Activated CD8-positive, alpha-beta memory T cell treated with anti-CD3 and anti-CD28 coated beads for 1 hour (primary cell): Measurements from ENCODE around the gene ACP7.
"Not testable (repeated sequence)": the region's sequence is repeated elsewhere in the genome, so short reads cannot be mapped to it uniquely, and the experiment has no call there.

Experiments used
- DNase-seq, 2 donors: peaks; one replicate each; pipeline ENCODE4 v3.0.0-alpha.2; 2020; ENCODE audit warnings: low read depth in 1 of 2; ENCODE audit errors: extremely low read depth in 1 of 2

The ACP7 gene

DNA sequence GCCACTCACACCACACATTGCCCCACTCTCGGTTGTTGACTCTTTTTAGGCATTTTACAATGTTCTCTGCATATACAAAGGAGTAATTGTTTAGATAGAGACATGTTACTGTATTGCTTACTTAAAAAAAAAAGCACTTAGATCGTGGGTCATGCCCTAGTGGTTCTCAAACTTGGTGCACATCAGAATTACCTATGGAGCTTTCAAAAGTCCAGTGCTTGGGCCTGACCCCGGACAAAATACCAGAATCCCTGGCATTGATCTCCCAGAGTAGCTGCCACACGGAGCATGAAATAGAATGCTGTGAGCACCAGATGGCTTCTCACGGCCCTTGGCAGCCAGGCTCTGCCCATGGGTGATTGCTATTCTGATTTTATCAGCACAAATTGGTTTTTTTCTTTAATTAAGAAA, 20.0 kb downstream of the ACP7 start:
- no peak for DNase-seq

DNA sequence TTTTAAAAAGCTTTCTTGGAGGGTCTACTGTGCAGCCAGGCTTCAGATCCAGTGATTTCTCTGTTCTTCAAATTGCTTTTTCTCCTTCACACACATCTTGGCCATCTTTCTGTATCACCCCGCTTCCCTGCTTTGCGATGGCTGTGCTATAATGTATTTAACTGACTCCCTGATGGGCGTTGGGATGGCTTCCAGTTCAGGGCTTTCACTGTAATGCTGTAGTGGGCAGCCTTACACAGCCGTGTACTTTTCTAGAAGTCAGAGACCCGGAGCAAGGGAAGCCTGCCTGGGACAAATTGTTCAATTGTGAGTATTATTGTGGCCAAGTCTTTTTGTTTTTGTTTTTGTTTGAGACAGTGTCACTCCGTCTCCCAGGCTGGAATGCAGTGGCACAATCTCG, 22.0 kb downstream of the ACP7 start:
- DNase-seq = no peak

DNA sequence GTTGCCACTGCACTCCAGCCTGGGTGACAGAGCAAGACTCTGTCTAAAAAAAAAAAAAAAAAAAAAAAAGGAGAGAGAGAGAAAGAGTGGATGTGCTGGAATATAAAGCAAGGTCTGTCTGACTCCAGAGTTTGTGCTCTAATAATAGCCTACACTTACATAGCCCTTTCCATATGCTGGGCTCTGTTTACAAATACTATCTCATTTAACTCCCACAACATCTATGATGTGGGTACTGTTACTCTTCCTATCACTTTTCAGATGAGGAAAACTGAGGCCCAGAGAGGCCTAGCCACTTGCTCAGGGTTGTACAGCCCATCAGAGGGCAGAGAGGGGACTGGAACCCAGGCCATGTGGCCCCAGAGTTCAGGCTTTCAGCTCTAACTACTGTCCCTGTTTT, 25.5 kb downstream of the ACP7 start:
- no peak for DNase-seq

DNA sequence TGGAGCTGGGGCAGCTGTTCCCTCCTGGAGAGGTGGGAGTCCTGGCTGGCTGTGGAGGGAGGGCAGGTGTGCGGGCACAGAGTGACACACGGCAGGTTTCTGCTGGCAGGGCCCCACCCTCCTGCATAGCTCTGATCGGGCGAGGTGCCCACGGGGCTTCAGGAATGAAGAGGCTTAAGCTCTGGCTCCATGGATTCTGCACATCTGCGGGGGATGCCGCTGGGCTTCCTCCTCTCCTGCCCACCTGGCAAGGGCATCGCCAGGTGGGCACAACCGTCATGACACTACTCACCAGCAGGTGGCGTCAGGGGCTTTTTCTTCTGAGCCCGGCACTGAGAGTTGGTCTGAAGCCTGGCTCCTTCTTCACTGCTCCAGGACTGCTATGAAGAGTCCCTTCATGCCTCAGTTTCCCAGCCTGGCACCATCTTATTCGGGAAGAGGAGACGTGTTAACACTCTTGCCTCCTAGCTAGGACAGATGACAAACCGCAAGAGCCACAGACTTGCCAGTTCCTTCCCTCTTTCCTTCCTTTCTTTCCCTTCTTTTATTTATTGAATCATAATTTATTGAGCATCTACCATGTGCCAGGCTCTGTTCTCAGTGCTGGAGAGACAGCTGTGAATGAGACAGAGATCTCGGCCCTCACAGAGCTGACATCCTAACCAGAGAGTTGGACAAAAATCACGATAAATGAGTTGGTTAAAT, 26.2 kb downstream of the ACP7 start:
- DNase-seq = peak; percentile 32 to 67

DNA sequence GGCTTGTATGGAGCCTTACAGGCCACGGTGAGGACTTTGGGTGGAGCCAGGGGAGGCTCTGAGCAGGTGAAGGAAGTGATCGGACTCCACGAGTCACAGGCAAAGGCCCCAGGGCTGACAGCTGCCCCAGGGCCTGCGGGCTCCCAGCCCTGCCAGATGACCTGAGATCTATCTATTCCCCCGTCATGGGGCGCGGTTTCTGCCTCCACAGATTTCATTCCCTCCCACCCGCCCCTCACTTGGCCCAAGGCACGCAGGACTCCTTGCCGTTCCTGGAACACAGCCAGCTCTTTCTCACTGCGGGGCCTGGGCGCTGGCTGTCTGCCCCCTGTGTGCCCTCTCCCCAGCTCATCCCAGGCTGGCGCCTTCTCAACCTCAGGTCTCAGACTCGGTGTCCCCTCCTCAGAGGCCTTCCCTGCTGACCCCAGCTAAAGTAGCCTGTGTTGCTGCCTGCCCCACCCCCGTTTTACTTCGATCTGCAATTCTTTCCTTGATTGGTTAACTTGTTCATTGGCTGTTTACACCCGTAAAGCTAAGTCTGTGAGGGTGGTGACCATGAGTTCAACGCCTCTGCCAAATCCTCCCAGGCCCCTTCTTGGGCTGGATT, 27.5 kb downstream of the ACP7 start:
- no peak for DNase-seq

DNA sequence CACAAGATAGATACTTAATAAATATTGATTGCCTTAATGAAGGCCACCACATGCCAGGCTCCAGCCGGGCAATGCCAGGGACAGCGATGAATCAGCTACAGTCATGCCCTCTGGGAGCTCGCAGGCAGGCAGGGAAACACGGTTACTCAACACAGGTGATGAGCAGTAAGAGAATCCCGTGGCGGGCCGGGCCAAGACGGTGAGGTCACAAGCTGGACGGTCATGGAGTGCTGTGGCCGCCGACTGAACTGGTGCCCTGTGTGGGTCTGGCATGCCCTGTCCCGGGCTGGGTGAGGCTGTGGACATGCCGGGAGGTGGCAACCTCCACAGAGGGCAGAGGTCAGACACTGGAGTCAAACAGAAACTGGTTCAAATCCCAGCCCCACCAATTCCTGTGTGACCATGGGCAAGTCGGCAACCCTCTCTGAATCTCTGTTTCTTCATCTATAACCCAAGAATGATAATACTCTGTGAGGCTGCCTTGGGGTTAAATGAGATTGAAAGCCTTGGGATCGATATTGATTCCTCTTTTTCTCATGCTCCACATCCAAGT, 28.2 kb downstream of the ACP7 start:
- DNase-seq = no peak

DNA sequence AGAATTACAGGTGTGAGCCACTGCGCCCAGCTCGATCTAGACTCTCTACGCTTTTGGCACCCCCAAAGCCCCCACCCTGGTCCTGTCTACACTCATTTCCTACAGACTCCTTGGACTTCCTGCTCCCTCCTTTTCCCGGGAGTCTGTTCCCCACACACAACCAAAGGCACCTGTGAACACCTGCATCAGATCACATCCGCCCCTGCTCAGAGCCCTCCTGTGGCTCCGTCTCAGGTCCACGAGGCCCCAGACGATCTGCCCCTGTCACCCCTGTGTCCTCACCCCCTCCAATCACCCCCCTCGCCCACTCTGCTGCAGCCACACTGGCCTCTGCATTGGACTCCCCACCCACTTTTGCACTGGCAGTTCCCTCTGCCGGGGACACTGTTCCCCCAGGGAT, 29.0 kb downstream of the ACP7 start:
- no peak for DNase-seq

DNA sequence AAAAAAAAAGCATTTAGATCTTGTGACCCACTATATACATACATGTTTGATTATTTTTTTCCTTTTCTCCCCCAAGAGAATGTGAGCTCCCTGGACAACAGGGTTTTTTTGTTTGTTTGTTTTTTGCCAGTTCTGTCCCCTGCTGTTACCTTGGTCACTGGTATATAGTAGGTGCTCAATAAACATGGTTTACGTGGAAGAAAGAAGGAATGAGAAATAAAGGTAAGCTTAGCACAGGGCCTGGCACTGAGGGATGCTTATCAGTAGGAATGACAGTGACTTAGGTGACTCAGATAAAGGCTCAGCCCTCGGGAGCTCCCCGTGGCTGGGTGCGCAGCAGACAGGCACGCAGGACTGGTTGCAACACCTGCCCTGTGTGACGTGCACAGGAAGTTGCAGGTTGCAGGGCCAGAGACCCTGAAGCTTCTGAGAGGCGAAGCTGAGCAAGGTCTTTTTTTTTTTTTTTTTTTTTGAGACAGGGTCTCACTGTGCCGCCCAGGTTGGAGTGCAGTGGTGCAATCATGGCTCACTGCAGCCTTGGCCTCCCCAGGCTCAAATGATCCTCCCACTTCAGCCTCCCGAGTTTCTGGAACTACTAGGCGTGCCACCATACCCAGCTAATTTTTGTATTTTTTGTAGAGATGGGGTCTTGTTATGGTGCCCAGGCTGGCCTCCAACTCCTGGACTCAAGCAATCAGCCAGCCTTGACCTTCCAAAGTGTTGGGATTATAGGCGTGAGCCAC, 31.1 kb downstream of the ACP7 start:
- DNase-seq = no peak

DNA sequence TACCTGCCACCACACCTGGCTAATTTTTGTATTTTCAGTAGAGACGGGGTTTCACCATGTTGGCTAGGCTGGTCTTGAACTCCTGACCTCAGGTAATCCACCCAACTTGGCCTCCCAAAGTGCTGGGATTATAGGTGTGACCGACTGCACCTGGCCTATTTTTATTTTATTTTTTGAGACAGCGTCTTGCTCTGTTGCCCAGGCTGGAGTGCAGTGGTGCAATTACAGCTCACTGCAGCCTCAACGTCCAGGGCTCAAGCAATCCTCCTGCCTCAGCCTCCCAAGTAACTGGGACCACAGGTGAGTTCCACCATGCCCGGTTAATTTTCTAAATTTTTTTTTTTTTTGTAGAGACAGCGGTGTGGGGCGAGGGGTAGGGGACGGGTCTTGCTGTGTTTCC, 32.9 kb downstream of the ACP7 start:
- DNase-seq = not testable (repeated sequence)

DNA sequence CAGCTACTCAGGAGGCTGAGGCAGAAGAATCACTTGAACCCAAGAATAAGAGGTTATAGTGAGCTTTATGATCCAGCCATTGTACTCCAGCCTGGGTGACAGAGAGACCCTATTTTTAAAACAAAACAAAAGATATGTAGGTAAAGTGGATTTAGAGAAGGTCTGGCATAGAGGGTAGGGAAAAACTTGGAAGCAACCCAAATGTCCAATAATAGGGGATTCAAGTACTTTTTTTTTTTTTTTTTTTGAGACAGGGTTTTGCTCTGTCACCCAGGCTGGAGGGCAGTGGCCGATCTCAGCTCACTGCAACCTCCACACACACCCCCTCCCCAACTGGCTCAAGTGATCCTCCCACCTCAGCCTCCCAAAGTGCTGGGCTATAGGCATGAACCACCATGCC, 35.7 kb downstream of the ACP7 start:
- DNase-seq = no peak

DNA sequence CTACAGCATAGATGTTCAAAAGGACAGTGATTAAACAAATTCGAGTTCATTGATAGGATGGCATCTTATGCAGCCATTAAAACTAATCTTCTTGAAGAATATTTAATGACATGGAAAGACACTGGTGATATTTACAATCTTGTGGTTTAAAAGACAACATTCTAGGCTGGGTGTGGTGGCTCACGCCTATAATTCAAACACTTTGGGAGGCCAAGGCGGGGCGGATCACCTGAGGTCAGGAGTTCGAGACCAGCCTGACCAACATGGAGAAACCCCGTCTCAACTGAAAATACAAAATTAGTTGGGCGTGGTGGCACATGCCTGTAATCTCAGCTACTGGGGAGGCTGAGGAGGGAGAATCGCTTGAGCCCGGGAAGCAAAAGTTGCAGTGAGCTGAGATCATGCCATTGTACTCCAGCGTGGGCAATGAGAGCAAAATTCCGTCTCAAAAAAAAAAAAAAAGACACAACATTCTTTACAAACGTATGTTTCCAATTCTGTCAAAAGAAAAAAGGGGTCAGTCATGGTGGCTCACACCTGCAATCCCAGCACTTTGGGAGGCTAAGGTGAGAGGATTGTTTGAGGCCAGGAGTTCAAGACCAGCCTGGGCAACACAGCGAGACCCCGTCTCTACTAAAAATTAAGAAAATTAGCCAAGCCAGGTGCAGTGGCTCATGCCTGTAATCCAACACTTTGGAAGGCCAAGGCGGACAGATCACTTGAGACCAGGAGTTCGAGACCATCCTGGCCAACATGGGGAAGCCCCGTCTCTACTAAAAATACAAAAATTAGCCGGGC, 39.0 kb downstream of the ACP7 start:
- DNase-seq = no peak

DNA sequence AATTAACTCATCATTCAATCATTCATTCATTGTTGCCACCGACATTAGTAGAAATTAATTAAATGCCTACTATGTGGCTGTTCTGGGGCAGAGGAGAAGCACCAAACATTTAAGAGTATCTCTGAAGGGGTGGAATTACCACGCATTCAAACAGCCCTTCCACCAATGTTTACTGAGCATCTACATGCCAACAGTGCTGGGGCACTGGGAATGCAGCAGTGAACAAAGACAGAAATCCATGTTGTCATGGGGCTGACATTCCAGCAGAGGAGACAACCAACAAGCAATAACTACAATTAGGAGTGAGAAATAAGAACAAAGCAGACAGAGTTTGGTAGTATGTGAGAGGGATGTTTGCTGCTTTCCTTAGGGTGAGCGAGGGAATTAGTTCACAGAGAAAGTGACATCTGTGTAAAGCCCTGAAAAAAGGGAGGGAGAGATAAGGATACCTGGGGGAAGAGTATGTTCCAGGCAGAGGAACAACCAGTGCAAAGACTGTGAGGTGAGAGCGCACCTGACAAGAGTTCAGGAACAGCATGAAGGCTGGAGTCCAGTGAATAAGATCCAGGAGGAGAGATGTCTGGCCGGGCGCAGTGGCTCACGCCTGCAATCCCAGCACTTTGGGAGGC, 40.1 kb downstream of the ACP7 start:
- DNase-seq = no peak

DNA sequence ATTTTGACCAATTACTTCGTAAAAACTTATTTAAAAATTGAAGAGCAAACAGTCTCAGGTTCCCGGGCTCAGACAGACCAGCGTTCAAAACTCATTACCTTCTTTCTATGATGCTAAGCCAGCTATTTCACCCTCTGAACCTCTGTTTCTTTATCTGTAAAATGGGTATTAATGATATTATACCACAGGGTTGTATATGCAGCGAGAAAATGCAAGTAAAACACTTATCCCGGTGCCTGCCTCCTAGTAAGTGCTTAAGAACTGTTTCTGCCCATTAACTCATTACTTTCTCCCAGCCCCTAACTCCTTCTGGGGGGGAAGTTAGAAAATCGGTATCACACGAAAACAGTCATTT, 41.0 kb downstream of the ACP7 start:
- no peak for DNase-seq

DNA sequence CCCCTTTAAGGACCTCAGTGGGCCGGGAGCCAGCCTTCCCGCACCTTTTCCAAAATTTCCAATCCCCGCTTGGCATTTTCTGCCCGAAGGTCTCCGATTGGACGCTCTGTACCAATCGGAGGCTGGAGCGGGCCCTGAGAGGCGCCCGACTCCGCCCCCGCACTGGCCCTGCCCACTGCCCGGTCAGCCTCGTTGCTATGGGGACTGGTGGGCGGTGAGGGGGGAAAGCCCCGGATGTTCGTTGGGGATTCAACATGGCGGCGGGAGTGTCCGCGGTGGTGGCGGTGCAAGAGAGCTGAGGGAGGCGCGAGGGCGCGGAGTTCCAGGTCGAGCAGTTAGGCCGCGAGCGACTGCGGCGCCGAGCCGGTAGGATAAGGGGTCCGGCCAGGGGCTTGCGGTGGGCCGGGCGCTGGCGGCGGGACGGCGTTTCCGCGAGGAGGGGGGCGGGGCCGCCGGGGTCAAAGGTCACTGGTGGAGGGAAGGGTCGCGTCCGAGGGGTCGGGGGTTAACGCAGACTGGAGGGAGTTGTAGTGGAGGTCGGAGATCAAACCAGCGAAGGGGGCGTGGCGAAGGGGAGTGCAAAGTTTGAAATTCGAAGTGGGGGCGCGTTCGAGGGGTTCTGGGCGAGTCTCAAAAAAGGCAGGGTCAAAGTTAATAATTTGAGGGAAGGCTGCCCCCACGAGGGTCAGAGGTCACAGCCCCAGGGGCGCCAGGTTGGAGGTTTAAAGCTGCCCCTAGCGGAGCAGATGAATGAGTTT, 41.6 kb downstream of the ACP7 start, which contains the start of gene PAK4:
TSS of gene PAK4 (plus strand) at position 233 of the 758 bp plus-strand sequence. CDS start 43,768 bp downstream, outside the sequence.
- DNase-seq = peak; percentile 93 to 94

DNA sequence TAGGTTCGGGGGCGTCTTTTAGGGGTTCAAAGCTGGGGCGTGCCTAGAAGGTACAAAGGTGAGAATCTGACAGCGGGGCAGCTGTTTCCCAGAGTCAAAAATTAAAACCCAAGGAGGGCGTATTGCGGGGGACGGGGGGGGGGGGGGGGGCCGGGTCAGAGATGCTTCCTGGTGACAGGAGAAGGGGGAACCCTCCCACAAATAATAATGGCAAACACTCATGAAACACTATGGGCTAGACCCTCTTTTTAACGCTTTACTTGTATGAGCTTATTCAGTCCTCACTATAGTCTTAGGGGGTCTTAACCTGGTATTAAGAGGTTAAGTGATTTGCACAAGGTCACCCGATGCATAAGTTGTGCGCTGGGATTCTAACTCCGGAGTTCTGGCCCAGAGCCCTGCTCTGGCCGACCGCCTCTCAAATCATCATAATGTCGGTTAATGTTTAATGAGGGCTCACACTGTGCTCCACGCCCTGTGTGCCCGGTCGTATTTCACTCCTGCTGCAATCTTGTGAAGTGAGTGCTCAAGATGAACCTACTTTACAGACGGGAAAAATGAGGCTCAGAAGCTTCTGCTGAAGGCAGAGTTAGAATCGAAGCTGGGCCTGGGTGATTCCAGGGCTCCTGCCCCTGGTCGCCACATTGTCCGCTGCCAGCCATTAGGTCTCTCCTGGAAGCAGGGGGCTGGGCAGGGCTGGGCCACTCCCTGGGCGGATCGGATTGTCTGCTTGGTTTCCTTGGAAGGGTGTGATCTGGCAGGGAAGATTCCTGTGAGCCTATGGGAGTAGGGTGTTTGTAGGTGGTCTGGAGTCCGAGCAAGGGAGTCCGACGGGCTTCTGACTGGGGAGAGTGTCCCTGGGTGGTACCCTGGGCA, 42.4 kb downstream of the ACP7 start:
- no peak for DNase-seq

DNA sequence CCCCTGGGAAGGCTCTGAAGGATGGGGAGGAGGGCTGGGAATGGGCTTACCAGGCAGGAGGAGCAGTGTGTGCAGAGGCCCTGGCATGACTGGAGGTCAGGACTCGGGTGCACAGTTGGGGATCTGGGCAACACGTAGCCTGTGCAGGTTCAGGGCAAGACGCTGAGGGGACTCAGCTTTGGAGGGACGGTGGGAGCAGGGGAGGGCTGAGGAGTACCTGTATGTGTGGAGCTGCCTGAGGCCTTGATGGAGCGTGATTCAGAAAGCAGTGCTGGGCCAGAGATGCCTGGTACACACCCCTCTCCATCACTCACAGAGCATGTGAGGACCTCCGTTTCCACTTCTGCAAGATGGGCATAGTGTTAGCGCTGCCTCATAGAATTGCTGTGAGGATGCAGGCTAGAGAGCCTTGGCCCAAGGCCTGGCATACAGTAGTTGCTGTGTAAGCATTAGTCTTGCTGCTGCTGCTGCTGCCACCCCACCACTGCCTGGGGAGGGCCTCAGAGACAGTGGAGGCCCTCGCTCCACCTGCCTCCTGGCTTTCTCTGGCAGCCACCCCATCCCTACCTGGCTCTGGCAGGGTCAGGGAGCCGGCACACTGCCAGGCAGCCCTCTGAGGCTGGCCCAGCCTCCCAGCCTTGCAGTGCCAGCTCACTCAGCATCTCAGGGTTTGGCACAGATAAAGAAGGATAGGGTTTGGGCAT, 43.8 kb downstream of the ACP7 start:
- no peak for DNase-seq

DNA sequence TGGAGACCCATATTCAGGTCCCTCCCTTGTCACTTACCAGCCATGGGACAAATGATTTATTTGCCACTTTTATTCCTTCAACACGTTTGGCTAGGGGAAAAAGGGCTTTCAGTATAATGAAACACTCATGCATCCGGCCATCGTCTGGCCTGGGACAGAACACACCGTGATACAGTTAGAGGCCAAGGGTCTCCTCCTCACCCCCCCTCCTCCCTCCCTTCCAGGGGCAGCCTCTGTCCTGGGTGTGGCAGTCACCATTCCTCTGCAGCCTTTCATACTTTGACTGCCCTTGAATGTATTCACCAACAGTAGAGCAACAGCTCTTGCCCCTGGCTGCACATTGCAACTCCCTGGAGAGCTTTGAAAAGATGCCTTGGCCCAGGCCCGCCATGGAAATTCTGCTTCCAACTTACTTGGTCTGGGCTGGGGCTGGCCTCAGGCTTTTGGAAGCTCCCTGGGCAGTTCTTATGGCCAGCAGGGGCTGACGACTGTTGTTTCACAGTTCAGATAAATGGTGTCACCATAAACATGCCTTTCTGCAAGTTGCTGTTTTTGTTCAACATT, 44.4 kb downstream of the ACP7 start:
- DNase-seq = no peak

DNA sequence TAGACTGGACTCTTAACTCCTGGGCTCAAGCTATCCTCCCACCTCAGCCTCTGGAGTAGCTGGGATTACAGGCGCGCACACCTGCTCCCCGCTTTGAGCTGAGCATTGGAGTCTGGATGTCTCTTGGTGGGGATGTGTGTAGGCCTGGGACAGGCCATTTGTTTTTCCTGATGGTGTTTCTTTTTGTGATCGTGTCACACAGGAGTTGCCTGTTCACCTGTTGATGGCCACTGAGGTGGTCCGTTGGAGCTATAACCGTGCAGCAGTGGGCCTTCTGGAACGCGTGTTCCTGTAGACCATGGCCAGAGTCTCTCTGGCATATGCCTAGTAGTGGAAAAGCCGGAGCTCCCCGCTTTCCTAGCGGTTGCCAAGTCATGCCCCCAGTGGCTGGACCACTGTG, 44.9 kb downstream of the ACP7 start:
- DNase-seq = no peak
